ENCODE results near the gene YARS1. TPM values are rescaled to one million over a fixed set of nuclear protein-coding genes. Genes with fewer than 3 reads are reported as not detected.

The YARS1 gene
- total and polyA plus RNA-seq, 2 of the 4 experiments (the other 2 are of a cell fraction): 100 to 166 TPM

DNA sequence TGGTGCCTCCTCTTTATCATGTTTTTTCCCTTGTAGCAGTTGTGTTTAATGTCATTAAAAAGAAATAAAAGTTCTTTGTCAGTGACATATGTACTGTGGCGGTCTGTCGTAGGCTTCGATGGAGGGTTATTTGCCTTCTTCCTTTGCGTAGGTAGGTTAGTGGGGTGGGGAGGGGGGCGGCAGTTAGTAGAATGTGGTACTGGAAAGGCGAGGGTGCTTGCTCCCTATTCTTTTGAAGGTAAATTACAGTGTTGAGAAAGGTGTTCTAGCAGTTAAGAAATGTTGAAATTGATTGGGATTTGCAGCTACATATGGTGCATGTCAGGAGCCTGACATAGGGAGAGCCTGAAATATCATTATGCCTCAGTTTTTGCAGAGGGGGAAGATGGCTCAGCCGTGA, 41.6 kb upstream of the YARS1 start:
- Histone ChIP-seq H4K20me1 (ENCODE audit: insufficient read depth, low read length) (no peaks in the 10 kb centered on the region; the same call in 1 of the 2 replicates), H2AFZ (replicated peaks; ENCODE audit: low read length, poor library complexity) (no peak overlapping the region), H3K56ac (ENCODE audit: extremely low read depth, insufficient read depth, low read length) (no peak overlapping the region), H3K36me3 (ENCODE audit: control insufficient read depth, insufficient read depth, low read length) (peaks cover 20% of the 10 kb centered on the region), H3K4ac (ENCODE audit: low read depth, low read length) (no peak overlapping the region), H3K9me3 (ENCODE audit: control insufficient read depth, insufficient read depth, low read length) (no peaks in the 10 kb centered on the region), H2AK5ac (ENCODE audit: low read depth, low read length) (no peak overlapping the region), H2BK20ac (ENCODE audit: low read depth, low read length) (no peak overlapping the region), H3K14ac (replicated peaks; ENCODE audit: low read depth, low read length) (no peak overlapping the region), H3K9me1 (ENCODE audit: insufficient read depth, low read length) (peaks cover 11% of the 10 kb centered on the region; the same call in 1 of the 2 replicates), H2BK15ac (ENCODE audit: low read depth, low read length) (no peak overlapping the region), H3K9ac (ENCODE audit: low read depth, low read length) (no peak overlapping the region), H2AK9ac (replicated peaks; ENCODE audit: low read depth, low read length, poor library complexity) (no peak overlapping the region), H3K4me1 (ENCODE audit: control insufficient read depth, insufficient read depth, low read length) (peaks cover 7% of the 10 kb centered on the region), H2BK120ac (ENCODE audit: low read depth, low read length) (no peak overlapping the region), H3K27ac (ENCODE audit: insufficient read depth, low read length) (no peak overlapping the region), H2BK5ac (ENCODE audit: low read depth, low read length, poor library complexity, severe bottlenecking) (no peak overlapping the region), H4K8ac (ENCODE audit: low read depth in 2 of 2, low read length in 2 of 2) (no peak overlapping the region), H3K79me1 (ENCODE audit: low read depth in 1 of 2, low read length in 2 of 2) (no peaks in the 10 kb centered on the region; a peak in 1 of 4 replicates), H3K27me3 (ENCODE audit: control insufficient read depth, insufficient read depth, low read length) (no peaks in the 10 kb centered on the region), H3K4me2 (ENCODE audit: low read depth, low read length) (no peak overlapping the region), H3K23ac (ENCODE audit: low read depth, low read length) (no peak overlapping the region), H4K91ac (ENCODE audit: insufficient read depth, low read depth, low read length) (no peak overlapping the region), H3K18ac (ENCODE audit: low read depth, low read length) (no peak overlapping the region), H3K4me3 (ENCODE audit: insufficient read depth, low read depth, low read length) (no peak overlapping the region), H4K5ac (ENCODE audit: low read depth, low read length) (no peak overlapping the region)
- ChIA-PET CTCF (interaction anchor here (0.6 kb wide), 1 partner anchor 127 kb away, joined by 3 read pairs; no protein-coding TSS in a partner anchor), POLR2A (ENCODE audit: unreplicated experiment) (no interaction called here)
- 100% methylated on average over 2 of the region's 7 CpGs; no CpG with 5 or more reads in 1 of the 2 experiments for WGBS, 2 experiments (ENCODE audit: extremely low coverage in 2 of 2, insufficient read length in 1 of 2)
- no TSS peak for BruUV-seq (replicated peaks)
- ATAC-seq (ENCODE audit: low read depth): no peak
- no peak for DNase-seq
- in situ Hi-C loops (cut with MboI; ENCODE audit: low sequenced_read_pairs): no loop called here
- dilution Hi-C loops (cut with HindIII; ENCODE audit: low sequenced_read_pairs, unreplicated experiment): no loop called here
- no peak for TF ChIP-seq CEBPB (IDR thresholded peaks at IDR 0.05; ENCODE audit: low read depth, low read length)
- TF ChIP-seq RAD21 (IDR thresholded peaks at IDR 0.05; ENCODE audit: low read length): no peak
- no peak for TF ChIP-seq BHLHE40 (IDR thresholded peaks at IDR 0.05; ENCODE audit: low read depth, low read length)
- TF ChIP-seq, protein P1, sequence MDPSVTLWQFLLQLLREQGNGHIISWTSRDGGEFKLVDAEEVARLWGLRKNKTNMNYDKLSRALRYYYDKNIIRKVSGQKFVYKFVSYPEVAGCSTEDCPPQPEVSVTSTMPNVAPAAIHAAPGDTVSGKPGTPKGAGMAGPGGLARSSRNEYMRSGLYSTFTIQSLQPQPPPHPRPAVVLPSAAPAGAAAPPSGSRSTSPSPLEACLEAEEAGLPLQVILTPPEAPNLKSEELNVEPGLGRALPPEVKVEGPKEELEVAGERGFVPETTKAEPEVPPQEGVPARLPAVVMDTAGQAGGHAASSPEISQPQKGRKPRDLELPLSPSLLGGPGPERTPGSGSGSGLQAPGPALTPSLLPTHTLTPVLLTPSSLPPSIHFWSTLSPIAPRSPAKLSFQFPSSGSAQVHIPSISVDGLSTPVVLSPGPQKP (IDR thresholded peaks at IDR 0.05; ENCODE audit: borderline replicate concordance, low read depth, low read length): no peak
- no peak for TF ChIP-seq MAZ (IDR thresholded peaks at IDR 0.05; ENCODE audit: borderline replicate concordance, low read depth, low read length)
- no peak for TF ChIP-seq FOS (IDR thresholded peaks at IDR 0.05; ENCODE audit: low read depth, low read length)
- TF ChIP-seq, protein P2, sequence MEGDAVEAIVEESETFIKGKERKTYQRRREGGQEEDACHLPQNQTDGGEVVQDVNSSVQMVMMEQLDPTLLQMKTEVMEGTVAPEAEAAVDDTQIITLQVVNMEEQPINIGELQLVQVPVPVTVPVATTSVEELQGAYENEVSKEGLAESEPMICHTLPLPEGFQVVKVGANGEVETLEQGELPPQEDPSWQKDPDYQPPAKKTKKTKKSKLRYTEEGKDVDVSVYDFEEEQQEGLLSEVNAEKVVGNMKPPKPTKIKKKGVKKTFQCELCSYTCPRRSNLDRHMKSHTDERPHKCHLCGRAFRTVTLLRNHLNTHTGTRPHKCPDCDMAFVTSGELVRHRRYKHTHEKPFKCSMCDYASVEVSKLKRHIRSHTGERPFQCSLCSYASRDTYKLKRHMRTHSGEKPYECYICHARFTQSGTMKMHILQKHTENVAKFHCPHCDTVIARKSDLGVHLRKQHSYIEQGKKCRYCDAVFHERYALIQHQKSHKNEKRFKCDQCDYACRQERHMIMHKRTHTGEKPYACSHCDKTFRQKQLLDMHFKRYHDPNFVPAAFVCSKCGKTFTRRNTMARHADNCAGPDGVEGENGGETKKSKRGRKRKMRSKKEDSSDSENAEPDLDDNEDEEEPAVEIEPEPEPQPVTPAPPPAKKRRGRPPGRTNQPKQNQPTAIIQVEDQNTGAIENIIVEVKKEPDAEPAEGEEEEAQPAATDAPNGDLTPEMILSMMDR (conservative IDR thresholded peaks at IDR 0.05; ENCODE audit: low read depth, low read length): no peak
- TF ChIP-seq MXI1 (IDR thresholded peaks at IDR 0.05; ENCODE audit: borderline replicate concordance, low read depth, low read length): no peak
- TF ChIP-seq CHD1 (IDR thresholded peaks at IDR 0.05; ENCODE audit: low read depth, low read length): no peak
- no peak for TF ChIP-seq POLR2A (IDR thresholded peaks at IDR 0.05; ENCODE audit: low read depth, low read length)
- TF ChIP-seq SMC3 (IDR thresholded peaks at IDR 0.05; ENCODE audit: low read depth, low read length): no peak
- TF ChIP-seq RCOR1 (IDR thresholded peaks at IDR 0.05; ENCODE audit: insufficient replicate concordance, low read length): no peak
- no peak for TF ChIP-seq NFE2L2 (IDR thresholded peaks at IDR 0.05; ENCODE audit: low read depth, low read length)
- intact Hi-C loops (cut with micrococcal nuclease): no loop called here
